Stimulated activated effector memory CD8-positive, alpha-beta T cell treated with anti-CD3 and anti-CD28 coated beads, Interleukin-12 subunit alpha, Interleukin-12 subunit beta, amount 100 ng/mL, for 72 hours (primary cell): ENCODE measurements around the gene CSMD2.

Source experiments
- ATAC-seq: fragments of 150-1000 bp; cut with Tn5 transposase; 2 replicates; pipeline ENCODE4 v1.10.0; 2021
- DNase-seq, 2 donors: peaks; one replicate each; pipeline ENCODE4 v3.0.0; 2021 to 2022; ENCODE audit warnings: low spot score in 2 of 2
- H3K27ac Mint-ChIP-seq: one replicate; pipeline ENCODE4 v1.8.0; 2022; ENCODE audit warnings: mild to moderate bottlenecking, mixed read lengths
- H3K36me3 Mint-ChIP-seq: one replicate; pipeline ENCODE4 v1.8.0; 2022; ENCODE audit warnings: mild to moderate bottlenecking, mixed read lengths
- H3K4me1 Mint-ChIP-seq: one replicate; pipeline ENCODE4 v1.8.0; 2022; ENCODE audit warnings: mixed read lengths
- H3K4me3 Mint-ChIP-seq: one replicate; pipeline ENCODE4 v1.8.0; 2022; ENCODE audit warnings: mild to moderate bottlenecking, mixed read lengths
- H3K9me3 Mint-ChIP-seq: one replicate; pipeline ENCODE4 v1.8.0; 2022; ENCODE audit warnings: mixed read lengths

The CSMD2 gene

DNA sequence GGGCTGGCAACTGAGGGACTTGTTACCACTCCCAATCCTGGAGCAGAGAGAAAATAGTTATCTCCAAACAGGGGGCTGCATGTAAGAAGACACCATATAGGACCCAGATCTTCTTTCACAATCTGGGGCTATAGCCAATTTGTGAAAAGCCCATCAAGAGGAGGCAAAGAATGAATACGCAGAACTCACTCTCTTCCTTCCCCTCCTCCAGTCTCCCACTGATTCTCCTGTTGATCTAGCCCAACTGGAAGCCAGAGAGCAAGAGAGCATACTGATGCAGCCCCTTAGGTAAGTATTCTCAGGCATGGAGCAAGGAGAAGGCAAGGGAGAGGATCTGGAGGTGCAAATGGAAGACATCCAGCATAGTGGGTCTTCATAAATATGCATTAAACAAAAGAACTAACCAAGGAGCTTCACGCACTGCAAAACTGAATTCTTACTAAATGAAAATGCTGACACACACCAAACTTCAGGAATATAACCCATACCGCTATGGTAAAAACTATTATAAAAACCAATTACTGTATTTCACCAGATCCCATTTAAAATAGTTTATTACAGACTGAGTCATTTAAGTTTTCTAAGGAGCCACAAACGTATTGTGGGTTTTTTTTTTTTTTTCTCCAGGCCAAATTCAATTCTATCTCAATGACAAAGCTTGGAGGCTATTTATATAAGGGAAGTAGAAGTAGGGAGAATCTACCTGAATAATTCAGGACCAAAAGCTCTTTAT, 316.7 kb downstream of the CSMD2 start:
- no peaks in the 10 kb centered on the region for H3K36me3 Mint-ChIP-seq
- no peak overlapping the region for H3K4me3 Mint-ChIP-seq
- ATAC-seq, result no peak
- H3K27ac Mint-ChIP-seq, result no peak overlapping the region
- no peaks in the 10 kb centered on the region for H3K9me3 Mint-ChIP-seq
- no peaks in the 10 kb centered on the region for H3K4me1 Mint-ChIP-seq
- DNase-seq, result no peak

DNA sequence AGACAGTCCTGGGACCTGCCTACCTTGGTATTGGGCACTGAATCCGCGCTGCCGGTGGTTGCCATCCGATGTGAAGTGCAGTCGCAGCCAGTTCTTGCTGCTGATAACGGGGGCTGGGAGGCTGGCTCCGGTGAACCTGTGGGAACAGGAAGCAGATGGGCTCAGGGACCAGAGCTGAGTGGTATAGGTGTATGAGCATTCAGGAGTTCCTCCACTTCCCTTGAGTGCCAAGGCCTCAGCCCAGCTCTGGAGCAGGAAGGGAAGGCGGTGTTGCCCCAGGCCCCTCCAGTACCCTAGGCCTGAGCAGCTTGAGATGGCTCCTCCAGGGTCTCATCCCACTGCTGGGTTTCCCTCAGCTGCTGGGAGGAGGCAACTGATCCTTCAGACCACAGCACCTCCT, 318.2 kb downstream of the CSMD2 start:
- H3K36me3 Mint-ChIP-seq, result no peaks in the 10 kb centered on the region
- DNase-seq (no peak), ATAC-seq (peak; percentile 20)
- H3K27ac Mint-ChIP-seq, result no peak overlapping the region
- no peak overlapping the region for H3K4me3 Mint-ChIP-seq
- H3K9me3 Mint-ChIP-seq, result no peaks in the 10 kb centered on the region
- no peaks in the 10 kb centered on the region for H3K4me1 Mint-ChIP-seq

DNA sequence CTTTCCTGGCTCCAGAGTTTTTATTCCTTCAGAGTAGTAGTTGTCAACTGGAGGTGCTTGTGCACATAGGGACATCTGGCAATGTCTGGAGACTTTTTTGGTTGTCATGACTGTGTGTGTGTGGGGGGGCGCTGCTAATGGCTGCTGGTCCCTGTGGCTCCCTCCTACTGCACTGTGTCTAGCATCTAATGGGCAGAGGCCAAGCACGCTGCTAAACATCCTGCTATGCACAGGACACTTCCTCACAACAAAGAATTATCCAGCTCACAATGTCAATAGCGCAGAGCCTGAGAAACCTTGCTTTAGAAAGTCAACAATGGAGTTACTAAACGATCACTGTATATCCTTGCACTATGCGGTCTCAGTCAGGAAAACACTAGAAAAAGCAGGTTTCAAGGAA, 320.9 kb downstream of the CSMD2 start:
- H3K36me3 Mint-ChIP-seq, result no peaks in the 10 kb centered on the region
- no peak overlapping the region for H3K4me3 Mint-ChIP-seq
- H3K9me3 Mint-ChIP-seq, result no peaks in the 10 kb centered on the region
- no peaks in the 10 kb centered on the region for H3K4me1 Mint-ChIP-seq
- DNase-seq (no peak), ATAC-seq (no peak)
- H3K27ac Mint-ChIP-seq, result no peak overlapping the region

DNA sequence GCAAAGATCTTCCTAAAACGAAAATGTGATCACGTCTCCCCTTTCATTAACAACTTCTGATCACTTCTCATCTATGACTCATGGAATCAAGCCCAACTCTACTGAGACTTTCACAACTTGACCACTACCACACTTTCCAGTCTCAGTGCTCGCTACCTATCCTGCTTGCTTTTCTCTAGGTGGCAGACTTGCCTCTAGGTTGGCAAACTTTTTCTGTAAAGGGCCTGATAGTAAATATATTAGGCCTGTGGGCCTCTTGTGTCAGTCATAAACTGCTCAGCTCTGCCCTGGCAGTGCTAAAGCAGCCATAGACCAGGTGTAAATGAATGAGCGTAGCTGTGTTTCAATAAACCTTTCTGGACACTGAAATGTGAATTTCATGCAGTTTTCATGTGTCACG, 322.7 kb downstream of the CSMD2 start:
- Mint-ChIP-seq H3K4me1 (no peaks in the 10 kb centered on the region), H3K9me3 (no peaks in the 10 kb centered on the region), H3K4me3 (no peak overlapping the region), H3K27ac (no peak overlapping the region), H3K36me3 (no peaks in the 10 kb centered on the region)
- no peak for ATAC-seq
- DNase-seq, result no peak

DNA sequence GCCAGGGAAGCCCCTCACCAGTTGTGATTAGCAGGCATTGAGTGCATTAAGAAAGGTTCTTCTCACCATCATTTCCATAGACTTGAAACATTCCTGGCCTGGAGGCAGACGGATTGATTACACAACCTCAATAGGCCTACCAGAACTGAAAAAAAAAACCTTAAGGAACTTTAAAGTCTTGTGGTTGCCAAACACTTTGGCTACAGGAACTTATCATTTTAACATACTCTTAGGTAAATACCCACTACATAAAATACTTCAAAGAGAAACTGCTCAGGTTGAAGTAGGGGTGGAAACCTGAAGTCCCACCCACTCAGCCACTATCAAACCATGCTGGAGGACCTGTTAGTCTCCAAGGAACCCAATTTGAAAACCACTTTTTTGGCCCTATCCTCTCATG, 323.5 kb downstream of the CSMD2 start:
- ATAC-seq, result no peak
- H3K4me3 Mint-ChIP-seq, result no peak overlapping the region
- H3K36me3 Mint-ChIP-seq, result no peaks in the 10 kb centered on the region
- no peak overlapping the region for H3K27ac Mint-ChIP-seq
- H3K4me1 Mint-ChIP-seq, result no peaks in the 10 kb centered on the region
- no peaks in the 10 kb centered on the region for H3K9me3 Mint-ChIP-seq
- DNase-seq, result no peak

DNA sequence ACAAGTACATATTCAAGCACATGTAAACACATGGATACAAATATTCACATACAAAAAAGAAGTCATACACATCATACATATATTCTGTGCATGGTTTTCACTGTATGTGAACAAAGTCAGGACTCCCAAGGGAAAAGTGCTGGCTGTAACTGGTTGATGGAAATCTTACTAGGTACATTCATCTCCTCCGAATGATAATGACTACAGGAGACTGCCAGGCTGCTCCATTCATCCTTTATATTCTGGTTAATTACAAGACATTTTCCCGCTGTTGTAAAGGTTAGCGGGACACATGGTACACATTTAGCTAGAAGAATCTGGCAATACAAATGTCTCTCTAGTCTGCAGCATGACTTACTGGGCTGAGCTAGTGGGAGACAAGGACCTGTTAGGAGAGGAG, 327.4 kb downstream of the CSMD2 start:
- ATAC-seq, result no peak
- DNase-seq, result no peak
- Mint-ChIP-seq H3K27ac (no peak overlapping the region), H3K4me1 (no peaks in the 10 kb centered on the region), H3K9me3 (no peaks in the 10 kb centered on the region), H3K4me3 (no peak overlapping the region), H3K36me3 (no peaks in the 10 kb centered on the region)

DNA sequence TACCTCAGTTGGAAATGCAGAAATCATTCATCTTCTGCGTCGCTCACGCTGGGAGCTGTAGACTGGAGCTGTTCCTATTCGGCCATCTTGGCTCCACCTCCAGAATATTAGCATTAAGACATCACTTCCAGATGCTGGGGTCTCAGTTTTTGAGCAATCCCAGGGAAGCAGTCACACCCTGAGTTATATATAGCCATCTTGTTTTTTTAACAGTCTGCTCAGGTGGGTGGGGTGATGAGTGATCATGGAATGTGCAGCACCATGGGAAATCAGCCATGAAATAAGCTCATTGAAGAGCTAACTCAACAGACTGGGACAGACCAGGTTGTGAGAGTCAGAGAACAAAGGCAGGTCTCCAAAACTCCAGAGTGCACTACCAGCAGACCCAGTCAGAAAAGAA, 328.1 kb downstream of the CSMD2 start:
- no peaks in the 10 kb centered on the region for H3K36me3 Mint-ChIP-seq
- H3K4me3 Mint-ChIP-seq, result no peak overlapping the region
- no peak for ATAC-seq
- no peaks in the 10 kb centered on the region for H3K9me3 Mint-ChIP-seq
- no peak overlapping the region for H3K27ac Mint-ChIP-seq
- no peaks in the 10 kb centered on the region for H3K4me1 Mint-ChIP-seq
- DNase-seq, result no peak

DNA sequence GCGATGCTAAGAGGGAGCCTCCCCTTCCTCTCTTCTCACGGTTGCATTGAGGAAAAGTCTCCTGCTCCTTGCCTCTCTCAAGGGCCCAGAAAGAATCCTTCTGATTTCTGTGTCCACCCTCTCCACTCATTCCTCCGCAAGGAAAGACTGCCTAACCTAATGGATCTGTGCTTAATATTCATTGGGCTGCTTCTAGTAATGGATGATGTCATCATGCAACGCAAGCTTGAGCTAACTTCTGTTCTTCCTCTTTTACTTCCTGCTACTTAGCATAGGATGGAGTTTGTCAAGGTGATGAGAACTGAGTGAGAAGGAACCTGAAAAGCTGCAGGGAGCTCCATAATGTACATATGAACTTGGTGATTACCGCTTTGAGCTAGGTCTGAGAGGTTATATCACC, 336.4 kb downstream of the CSMD2 start:
- no peaks in the 10 kb centered on the region for H3K36me3 Mint-ChIP-seq
- no peak for DNase-seq
- no peak overlapping the region for H3K27ac Mint-ChIP-seq
- ATAC-seq, result no peak
- H3K4me1 Mint-ChIP-seq, result no peaks in the 10 kb centered on the region
- H3K9me3 Mint-ChIP-seq, result peaks cover 2% of the 10 kb centered on the region
- no peak overlapping the region for H3K4me3 Mint-ChIP-seq

DNA sequence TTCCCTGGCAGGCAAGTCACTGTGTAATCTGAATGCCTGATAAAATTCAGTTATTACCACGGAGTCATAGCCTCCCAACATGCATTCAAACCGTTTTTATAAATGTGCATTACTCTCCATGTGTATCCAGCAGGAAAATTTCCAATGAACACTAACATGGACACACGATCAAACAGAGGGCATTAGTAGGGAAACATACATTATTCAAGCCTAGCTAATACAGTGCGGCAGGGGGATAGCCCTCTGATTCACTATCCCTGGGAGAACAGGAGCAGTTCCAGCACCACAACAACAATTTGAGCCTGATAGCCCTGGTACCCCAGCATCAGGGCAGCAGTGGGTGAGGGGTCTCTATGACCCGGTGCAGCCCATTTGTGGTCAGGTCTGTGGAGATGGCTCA, 337.0 kb downstream of the CSMD2 start:
- Mint-ChIP-seq H3K9me3 (peaks cover 2% of the 10 kb centered on the region), H3K27ac (no peak overlapping the region)
- ATAC-seq, result no peak

DNA sequence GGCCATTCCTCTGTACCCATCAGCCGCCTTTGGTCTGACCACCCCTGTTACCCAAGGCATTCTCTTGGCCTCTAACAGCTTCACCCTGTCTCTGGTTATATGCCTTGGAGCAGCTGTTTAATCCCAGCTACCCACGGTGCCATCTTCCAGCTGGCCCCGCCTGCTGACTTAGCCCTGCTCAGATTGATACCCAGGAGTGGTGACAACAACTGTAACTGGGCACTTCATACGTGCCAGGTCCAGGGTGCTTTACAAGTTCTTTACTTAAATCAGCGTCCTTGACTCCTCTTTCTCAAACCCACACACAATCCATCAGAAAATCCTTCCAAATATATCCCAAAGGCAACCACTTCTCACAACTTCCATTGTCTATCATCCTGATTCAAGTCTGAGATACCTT, 338.3 kb downstream of the CSMD2 start:
- no peak overlapping the region for H3K4me3 Mint-ChIP-seq
- peaks cover 2% of the 10 kb centered on the region for H3K9me3 Mint-ChIP-seq
- no peak for ATAC-seq

More for the DNA sequence above, 337.0 kb downstream of the CSMD2 start:
- Mint-ChIP-seq H3K4me1 (no peaks in the 10 kb centered on the region), H3K4me3 (no peak overlapping the region), H3K36me3 (no peaks in the 10 kb centered on the region)
- no peak for DNase-seq

DNA sequence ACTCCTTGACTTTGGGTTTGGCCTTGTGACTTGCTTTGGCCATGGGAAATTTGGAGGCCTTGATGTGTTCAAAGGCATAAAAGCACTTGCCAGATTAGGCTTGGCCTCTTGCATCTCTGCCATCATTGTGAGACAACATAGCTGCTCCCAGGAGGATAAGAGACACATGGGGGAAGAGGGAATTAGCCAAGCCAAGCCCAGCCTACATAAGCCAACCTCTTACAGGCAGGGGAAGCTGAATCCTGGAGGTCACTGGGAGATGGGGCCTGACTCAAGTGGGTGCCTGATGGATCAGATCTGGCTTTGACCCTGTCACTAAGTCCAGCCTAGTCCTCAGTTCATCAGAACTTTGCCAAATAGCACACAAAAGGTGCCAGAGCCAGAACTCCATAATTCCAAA, 338.7 kb downstream of the CSMD2 start:
- no peaks in the 10 kb centered on the region for H3K4me1 Mint-ChIP-seq
- DNase-seq, result peak in 1 of 2 donors; percentile 10
- no peaks in the 10 kb centered on the region for H3K36me3 Mint-ChIP-seq
- H3K9me3 Mint-ChIP-seq, result peaks cover 2% of the 10 kb centered on the region
- no peak for ATAC-seq
- no peak overlapping the region for H3K4me3 Mint-ChIP-seq
- no peak overlapping the region for H3K27ac Mint-ChIP-seq

More for the DNA sequence above, 338.3 kb downstream of the CSMD2 start:
- no peaks in the 10 kb centered on the region for H3K4me1 Mint-ChIP-seq
- peak in 1 of 2 donors; percentile 13 for DNase-seq
- no peaks in the 10 kb centered on the region for H3K36me3 Mint-ChIP-seq
- H3K27ac Mint-ChIP-seq, result no peak overlapping the region

DNA sequence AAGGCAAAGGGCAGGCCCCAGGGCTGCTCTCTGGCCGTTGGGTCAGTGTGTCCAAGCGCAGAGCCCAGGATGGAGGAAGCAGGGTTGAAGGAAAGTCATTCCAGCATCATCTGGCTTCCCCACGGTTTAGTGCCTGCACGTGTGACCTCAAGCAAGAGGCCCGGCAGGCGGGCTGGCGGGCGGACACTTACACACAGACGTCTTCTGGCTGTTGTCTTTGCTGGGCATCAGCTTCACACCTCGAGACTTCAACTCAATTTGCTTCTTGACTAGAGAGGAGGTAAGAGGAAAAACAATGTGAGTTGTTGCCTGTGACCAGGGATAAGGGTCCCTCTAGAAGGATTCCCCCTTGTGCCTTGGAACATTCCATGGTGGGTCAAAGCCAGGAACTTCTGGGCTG, 339.5 kb downstream of the CSMD2 start:
- DNase-seq (peak in 1 of 2 donors; percentile 18), ATAC-seq (no peak)
- no peak overlapping the region for H3K27ac Mint-ChIP-seq
- no peaks in the 10 kb centered on the region for H3K9me3 Mint-ChIP-seq
- H3K4me3 Mint-ChIP-seq, result no peak overlapping the region
- H3K4me1 Mint-ChIP-seq, result no peaks in the 10 kb centered on the region
- H3K36me3 Mint-ChIP-seq, result no peaks in the 10 kb centered on the region

DNA sequence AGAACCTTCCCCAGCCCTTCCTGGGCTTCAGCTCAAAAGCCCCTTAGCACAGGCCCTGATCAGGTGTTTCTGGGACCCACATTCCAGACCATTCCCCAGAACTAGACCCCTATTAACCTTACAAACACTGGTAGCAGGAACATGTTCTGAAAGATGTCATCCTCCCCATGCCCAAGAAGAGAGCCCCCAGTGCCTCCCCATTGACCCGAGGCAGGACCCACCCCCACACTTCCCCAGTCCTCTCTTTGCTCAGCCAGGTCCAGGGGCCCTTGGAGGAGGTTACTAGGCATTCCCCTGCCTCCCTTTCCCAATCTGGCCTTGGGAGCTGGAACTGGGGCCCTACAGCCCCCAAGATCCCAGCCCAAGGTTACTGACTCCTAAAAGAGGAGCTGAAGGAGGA, 340.1 kb downstream of the CSMD2 start:
- DNase-seq (peak in 1 of 2 donors; percentile 15), ATAC-seq (no peak)
- Mint-ChIP-seq H3K4me3 (no peak overlapping the region), H3K36me3 (no peaks in the 10 kb centered on the region), H3K9me3 (no peaks in the 10 kb centered on the region), H3K27ac (no peak overlapping the region), H3K4me1 (no peaks in the 10 kb centered on the region)

DNA sequence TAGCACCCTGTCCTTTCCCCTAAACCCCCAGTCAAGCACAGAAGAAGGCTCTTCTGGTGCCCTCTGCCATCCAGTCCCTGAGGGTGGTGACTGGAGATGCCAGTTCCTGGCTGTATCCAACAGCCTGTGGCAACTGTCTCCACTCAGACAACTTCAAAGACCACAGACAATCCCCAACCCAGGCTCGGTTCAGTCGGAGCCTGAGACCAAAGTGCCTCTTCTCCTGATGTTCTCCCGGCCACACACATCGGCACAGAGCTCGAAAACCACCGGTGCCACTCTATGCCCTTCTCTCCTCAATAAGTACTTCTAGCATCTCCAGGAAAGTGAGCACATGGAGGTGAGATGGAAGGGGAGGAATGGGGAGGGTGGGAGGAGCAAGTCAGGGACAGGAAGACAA, 340.7 kb downstream of the CSMD2 start:
- no peak overlapping the region for H3K27ac Mint-ChIP-seq
- peak in 1 of 2 donors; percentile 10 for DNase-seq
- H3K36me3 Mint-ChIP-seq, result no peaks in the 10 kb centered on the region
- H3K4me3 Mint-ChIP-seq, result no peak overlapping the region
- H3K4me1 Mint-ChIP-seq, result no peaks in the 10 kb centered on the region
- ATAC-seq, result no peak
- H3K9me3 Mint-ChIP-seq, result no peaks in the 10 kb centered on the region

DNA sequence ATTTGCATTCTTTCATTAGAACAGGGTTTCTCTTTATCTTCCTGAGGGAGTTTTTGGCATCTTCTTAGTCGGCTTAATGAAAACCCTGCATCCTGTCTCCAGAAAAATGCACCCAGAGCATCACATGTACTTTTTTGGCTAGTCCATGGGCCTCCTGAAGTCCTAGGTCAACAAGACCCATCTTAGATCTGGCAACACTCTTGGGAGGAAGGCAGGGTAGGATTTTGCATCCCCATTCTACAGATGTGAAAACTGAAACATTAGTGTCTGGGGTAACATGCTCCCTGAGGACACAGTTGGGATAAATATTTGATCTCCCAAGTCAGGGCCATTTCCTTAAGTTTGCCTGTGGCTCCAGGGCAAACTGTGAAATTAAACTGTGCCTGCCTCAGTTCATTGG, 341.2 kb downstream of the CSMD2 start:
- DNase-seq, result no peak
- Mint-ChIP-seq H3K9me3 (no peaks in the 10 kb centered on the region), H3K27ac (no peak overlapping the region), H3K4me3 (no peak overlapping the region), H3K36me3 (no peaks in the 10 kb centered on the region), H3K4me1 (no peaks in the 10 kb centered on the region)
- ATAC-seq, result no peak

DNA sequence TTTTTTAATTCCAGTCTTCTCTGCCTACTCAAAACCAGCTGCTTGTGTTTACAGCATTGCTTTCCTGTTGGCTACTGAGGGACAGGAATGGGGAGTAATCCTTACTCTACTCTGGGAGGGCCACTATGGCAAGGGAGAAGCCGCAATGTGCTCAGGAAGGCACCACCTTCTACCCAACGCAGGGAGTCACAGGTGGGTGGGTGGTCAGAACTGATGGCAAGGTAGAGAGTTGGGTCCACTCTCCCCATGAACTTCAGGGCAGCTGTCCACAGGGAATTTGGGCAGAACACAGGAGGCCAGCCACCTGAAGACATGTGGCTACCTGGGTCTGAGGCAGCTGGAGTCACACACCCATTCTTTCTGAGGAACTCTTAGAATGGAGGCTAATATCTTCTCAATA, 341.6 kb downstream of the CSMD2 start:
- DNase-seq (no peak), ATAC-seq (no peak)
- Mint-ChIP-seq H3K4me1 (no peaks in the 10 kb centered on the region), H3K27ac (no peak overlapping the region), H3K9me3 (no peaks in the 10 kb centered on the region), H3K36me3 (no peaks in the 10 kb centered on the region), H3K4me3 (no peak overlapping the region)

DNA sequence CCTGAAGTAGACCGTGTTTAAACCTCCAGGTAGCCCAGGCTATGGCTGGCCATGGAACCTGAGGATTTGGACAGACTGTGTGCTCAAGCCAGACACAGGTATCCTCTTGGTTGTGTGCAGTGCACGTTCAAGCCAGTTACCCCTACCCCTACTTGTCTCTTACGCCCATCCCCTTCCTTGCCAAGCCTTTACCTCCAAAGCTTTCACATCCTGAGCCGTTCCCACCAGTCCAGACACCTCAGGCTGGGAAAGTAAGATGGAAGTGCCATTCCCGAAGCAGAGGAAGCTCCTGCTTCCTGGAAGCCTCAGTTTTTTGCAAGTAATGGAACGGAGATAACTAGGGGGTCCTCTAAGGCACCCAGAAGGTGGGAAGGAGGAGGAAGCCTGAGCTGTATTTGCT, 342.6 kb downstream of the CSMD2 start:
- H3K27ac Mint-ChIP-seq, result no peak overlapping the region
- DNase-seq, result no peak
- no peaks in the 10 kb centered on the region for H3K4me1 Mint-ChIP-seq
- H3K36me3 Mint-ChIP-seq, result no peaks in the 10 kb centered on the region
- H3K4me3 Mint-ChIP-seq, result no peak overlapping the region
- no peak for ATAC-seq
- H3K9me3 Mint-ChIP-seq, result no peaks in the 10 kb centered on the region
